Aorta (tissue), 5 donors: ENCODE results near the gene ELOA2. TPM values are rescaled to one million over a fixed set of nuclear protein-coding genes. Genes with fewer than 3 reads are reported as not detected.
"Not testable (repeated sequence)": the region's sequence is repeated elsewhere in the genome, so short reads cannot be mapped to it uniquely, and the experiment has no call there.

Source experiments
- ATAC-seq: fragments of 200-7000 bp; cut with Tn5 transposase; one replicate; pipeline ENCODE4 v1.9.1; 2022; ENCODE audit warnings: moderate library complexity; ENCODE audit not compliant: low FRiP score
- DNase-seq, 2 donors: peaks; one replicate each; pipeline ENCODE4 v3.0.0-alpha.2; 2020
- H3K27ac ChIP-seq, 2 donors: one replicate each; pipeline ENCODE4 v1.5.1; 2013; ENCODE audit warnings: low read length in 2 of 2, mild to moderate bottlenecking in 2 of 2, moderate library complexity in 2 of 2, control low read depth in 1 of 2, inconsistent platforms in 1 of 2, low read depth in 1 of 2
- H3K27me3 ChIP-seq, 2 donors: one replicate each; pipeline ENCODE4 v1.6.1; 2013; ENCODE audit warnings: control low read depth in 1 of 2, low read length in 1 of 2, mild to moderate bottlenecking in 1 of 2, moderate library complexity in 1 of 2; ENCODE audit not compliant: insufficient read depth in 2 of 2, control insufficient read depth in 1 of 2
- H3K36me3 ChIP-seq, 2 donors: one replicate each; pipeline ENCODE4 v1.6.1; 2013; ENCODE audit warnings: control low read depth in 1 of 2, low read length in 1 of 2, mild to moderate bottlenecking in 1 of 2; ENCODE audit not compliant: insufficient read depth in 2 of 2, control insufficient read depth in 1 of 2
- H3K4me1 ChIP-seq, 2 donors: one replicate each; pipeline ENCODE4 v1.6.1; 2013; ENCODE audit warnings: low read length in 2 of 2, control low read depth in 1 of 2, mild to moderate bottlenecking in 1 of 2, moderate library complexity in 1 of 2; ENCODE audit not compliant: insufficient read depth in 2 of 2, control insufficient read depth in 1 of 2
- H3K4me3 ChIP-seq, 2 donors: one replicate each; pipeline ENCODE4 v1.5.1; 2013; ENCODE audit warnings: low read length in 2 of 2, control low read depth in 1 of 2, mild to moderate bottlenecking in 1 of 2
- H3K9me3 ChIP-seq: one replicate; pipeline ENCODE4 v1.6.1; 2013; ENCODE audit warnings: mild to moderate bottlenecking, low read length; ENCODE audit not compliant: control insufficient read depth
- WGBS, 2 donors: extraction: QIAGEN DNeasy Blood & Tissue Kit; methylation state at CpG; one replicate each; pipeline ENCODE4 v1.1.7; 2013; 5-methylcytosine and 5-hydroxymethylcytosine counted together
- intact Hi-C, 2 donors: fragments of 100-400 bp; cut with DNase I; formaldehyde crosslinking; loops; one replicate each; pipeline versions ENCODE4 v1.14.2 to v1.15.0; 2022
- polyA plus RNA-seq, 2 donors: library from polyadenylated mRNA; stranded (reverse); fragments of 200-250 nt; gene quantifications; one replicate each; pipeline ENCODE4 v1.2.3, GENCODE V29; 2013
- total RNA-seq, 2 donors: library from RNA; stranded (reverse); fragmentation: NEBNext Ultra II Directional; extraction: Animal tissue kit (Norgen Biotek cat#: 25700); gene quantifications; one replicate each; pipeline ENCODE4 v1.2.1, GENCODE V29; 2021
- donor health status: healthy with polysubstance abuse.
- donor health status: Bipolar disorder and iron deficiency.
- donor health status: DM: no; HTN: no; CAD: no.
- donor health status: DM: no; HTN: no; CAD: no.
- donor health status: DM: yes; HTN: yes; CAD: no.

Gene ELOA2
- total and polyA plus RNA-seq, 4 donors, result not detected

DNA sequence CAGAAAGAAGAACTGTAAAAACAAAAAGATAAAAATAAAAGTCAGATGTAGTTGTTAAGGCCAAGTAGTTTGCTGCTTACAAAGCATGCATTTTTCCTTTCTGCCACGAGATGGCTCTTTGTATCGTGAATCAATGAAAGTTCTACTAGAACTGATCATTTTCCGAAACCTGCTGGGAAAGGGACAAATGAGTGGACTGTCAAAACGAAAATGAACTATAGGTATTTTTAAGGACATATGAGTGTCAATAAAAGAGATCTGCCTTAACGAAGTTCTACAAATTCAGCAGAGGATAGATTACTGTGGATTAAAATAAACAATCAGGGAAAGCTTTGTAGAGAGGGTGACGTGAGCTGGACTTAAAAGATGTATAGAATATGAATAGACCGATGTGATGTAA is 15.0 kb upstream of the ELOA2 start:
- Histone ChIP-seq H3K27me3 (no peaks in the 10 kb centered on the region), H3K4me3 (no peak overlapping the region), H3K36me3 (no peaks in the 10 kb centered on the region), H3K4me1 (no peaks in the 10 kb centered on the region), H3K27ac (no peak overlapping the region), H3K9me3 (no peaks in the 10 kb centered on the region)
- ATAC-seq, result no peak
- DNase-seq, result no peak
- intact Hi-C loops, result loop anchor here (5.0 kb wide), 2 partner anchors 157 to 697 kb away; no protein-coding TSS in a partner anchor
- 24 to 29% methylated on average over 7 of the region's 7 CpGs for WGBS, 2 donors

DNA sequence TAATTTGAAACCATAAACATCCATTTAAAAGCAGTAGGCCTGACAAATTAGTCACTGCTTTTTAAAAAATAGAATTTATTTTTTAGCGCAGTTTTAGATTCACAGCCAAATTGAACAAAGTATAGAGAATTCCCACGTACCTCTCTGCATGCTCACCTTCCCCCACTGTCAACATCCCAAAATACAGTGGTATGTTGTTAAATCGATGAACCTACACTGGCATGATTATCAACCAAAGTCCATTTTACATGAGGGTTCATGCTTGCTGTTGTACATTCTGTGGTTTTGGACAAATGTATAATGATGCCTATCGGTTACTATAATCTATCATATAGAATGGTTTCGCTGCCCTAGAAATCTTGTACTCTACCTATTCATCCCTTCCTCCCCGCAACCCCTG is 5.6 kb upstream of the ELOA2 start:
- Histone ChIP-seq H3K27ac (no peak overlapping the region), H3K9me3 (no peaks in the 10 kb centered on the region), H3K4me3 (no peak overlapping the region), H3K4me1 (no peaks in the 10 kb centered on the region), H3K27me3 (no peaks in the 10 kb centered on the region), H3K36me3 (no peaks in the 10 kb centered on the region)
- no peak for ATAC-seq
- DNase-seq, result no peak
- intact Hi-C loops, result no loop called here
- WGBS, 2 donors, result 88 to 90% methylated on average over 6 of the region's 6 CpGs

DNA sequence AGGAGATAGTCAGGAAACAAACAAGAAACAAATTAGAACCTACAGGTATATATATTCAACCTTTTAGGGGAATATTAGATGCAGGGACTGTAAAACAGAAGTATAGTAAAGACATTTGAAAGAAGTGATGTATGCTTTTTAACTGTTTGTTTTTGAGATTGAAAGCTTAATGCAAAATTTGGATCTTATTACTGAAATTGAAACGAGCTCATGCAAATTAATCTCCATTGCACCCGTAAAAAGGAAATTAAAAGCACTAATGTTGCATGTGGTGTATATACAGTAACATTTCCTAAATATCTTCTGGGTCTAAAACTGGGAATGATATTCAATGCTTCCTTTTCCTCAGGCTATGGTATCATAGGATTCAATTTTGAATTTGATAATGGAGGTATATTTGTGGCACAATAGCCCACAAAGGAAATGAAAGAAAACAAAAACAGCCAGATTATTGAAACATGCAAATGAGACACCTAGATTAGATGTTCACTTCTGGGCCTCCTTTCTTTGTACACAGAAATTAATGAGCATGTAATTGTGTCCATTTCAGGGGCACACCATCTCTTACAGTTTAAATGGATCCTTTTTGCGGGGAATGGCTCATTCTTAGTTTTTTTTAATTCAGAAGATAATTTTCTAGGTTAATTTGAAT is 1.6 kb upstream of the ELOA2 start:
- ATAC-seq, result no peak

DNA sequence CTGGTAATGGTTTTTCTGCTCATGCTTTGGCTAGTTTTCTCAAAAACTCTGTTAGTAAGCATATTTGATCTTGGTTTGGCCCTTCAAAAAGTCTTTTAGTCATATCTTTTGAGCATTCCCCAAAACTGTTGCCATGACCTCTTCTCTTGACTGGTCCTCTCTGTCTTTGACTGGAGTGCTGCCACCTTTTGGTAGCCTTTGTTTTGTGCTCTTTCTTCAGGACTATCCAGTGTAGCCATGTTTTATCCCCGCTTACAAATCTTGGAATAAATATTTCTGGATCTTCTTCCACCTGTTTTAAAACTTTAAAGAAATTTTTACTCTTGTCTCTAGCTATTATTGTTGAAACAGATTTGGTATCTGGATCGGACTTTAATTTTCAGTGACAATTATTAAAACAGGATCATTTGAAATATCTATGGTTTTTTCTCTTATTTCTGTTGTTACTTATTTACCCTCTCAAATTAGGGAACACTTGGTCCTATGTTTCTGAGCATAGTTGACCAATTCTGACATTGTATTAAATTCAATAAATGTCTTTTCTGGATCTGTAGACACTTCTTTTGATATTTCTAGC is 965 bp upstream of the ELOA2 start:
- no peaks in the 10 kb centered on the region for H3K4me1 ChIP-seq
- H3K27me3 ChIP-seq, result no peaks in the 10 kb centered on the region
- 72 to 75% methylated on average over 2 of the region's 2 CpGs for WGBS, 2 donors
- H3K27ac ChIP-seq, result no peak overlapping the region
- H3K4me3 ChIP-seq, result no peak overlapping the region
- H3K36me3 ChIP-seq, result no peaks in the 10 kb centered on the region
- ATAC-seq, result no peak
- no peak for DNase-seq
- intact Hi-C loops, result no loop called here
- H3K9me3 ChIP-seq, result peaks cover 8% of the 10 kb centered on the region

More for the DNA sequence above, 1.6 kb upstream of the ELOA2 start:
- Histone ChIP-seq H3K36me3 (no peaks in the 10 kb centered on the region), H3K4me3 (no peak overlapping the region), H3K27me3 (no peaks in the 10 kb centered on the region), H3K27ac (no peak overlapping the region), H3K9me3 (peaks cover 8% of the 10 kb centered on the region), H3K4me1 (no peaks in the 10 kb centered on the region)
- no peak for DNase-seq
- intact Hi-C loops, result no loop called here
- 85 to 87% methylated on average over 3 of the region's 3 CpGs for WGBS, 2 donors

DNA sequence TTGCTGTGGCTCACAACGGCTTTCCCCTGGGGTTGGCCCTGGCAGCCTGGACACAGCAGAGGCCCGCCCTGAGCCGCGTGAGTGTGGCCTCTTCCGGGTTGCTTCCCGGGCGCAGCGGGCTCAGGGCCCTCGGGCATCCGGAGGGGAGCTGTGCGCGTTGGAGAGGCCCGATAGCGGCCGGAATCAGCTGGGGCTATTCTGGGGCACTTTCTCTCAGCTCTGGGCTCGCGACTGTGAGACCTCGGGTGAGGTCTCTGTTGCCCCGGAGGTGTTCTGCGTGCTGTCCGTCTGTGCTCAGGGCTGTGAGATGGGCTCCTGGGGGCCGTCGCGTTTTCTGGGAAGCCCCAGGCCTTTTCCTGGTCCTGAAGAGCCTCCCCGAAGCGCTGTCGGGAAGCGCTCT is 830 bp downstream of the ELOA2 start:
- H3K27me3 ChIP-seq, H3K36me3 ChIP-seq, H3K9me3 ChIP-seq, ATAC-seq, H3K4me3 ChIP-seq, DNase-seq, H3K4me1 ChIP-seq, H3K27ac ChIP-seq, intact Hi-C loops: not testable (repeated sequence)
- 91 to 92% methylated on average over 28 of the region's 28 CpGs for WGBS, 2 donors

DNA sequence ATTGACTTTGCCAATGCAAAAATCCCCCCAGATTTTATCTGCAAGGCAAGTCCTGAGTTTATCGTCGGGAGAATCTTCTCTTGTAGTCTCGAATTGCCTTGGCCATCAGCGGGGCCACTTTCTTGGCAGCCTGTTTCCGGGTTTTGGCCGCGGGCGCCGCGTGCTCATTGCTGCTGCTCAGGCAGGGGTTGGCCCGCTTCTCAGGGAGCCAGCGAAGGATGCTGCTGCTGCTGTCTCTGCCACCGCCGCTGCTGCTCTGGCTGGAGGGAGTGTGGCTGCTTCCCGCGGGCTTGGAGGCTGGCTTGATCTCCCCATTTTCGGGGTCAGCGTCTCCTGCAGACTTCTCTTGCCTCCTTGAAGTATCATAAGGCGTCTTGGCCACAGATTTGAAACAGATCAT is 2.5 kb downstream of the ELOA2 start:
- H3K27ac ChIP-seq, result no peak overlapping the region
- no peak overlapping the region for H3K4me3 ChIP-seq
- no peaks in the 10 kb centered on the region for H3K4me1 ChIP-seq
- ATAC-seq (no peak), DNase-seq (no peak)
- H3K9me3 ChIP-seq, result peaks cover 8% of the 10 kb centered on the region
- intact Hi-C loops, result no loop called here
- H3K27me3 ChIP-seq, result no peaks in the 10 kb centered on the region
- no peaks in the 10 kb centered on the region for H3K36me3 ChIP-seq
- WGBS, 2 donors, result 87 to 89% methylated on average over 19 of the region's 19 CpGs

DNA sequence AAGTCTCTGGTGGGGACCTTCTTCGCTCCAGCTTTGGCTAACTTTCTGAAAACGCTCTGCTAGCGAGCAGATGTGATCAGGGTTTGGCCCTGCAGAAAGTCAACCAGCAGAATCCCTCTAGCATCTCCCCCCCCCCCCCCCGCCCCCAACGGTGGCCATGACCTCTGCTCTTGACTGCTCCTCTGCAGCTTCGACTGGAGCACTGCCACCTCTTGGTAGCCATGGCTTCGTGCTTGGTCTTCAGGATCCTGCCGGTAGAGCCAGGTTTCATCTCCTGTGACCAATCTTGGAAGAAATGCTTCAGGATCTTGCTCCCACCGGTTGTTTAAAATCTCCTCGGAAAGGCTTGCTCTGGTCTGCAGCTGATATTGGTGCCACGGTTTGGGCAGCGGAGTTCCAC is 4.5 kb downstream of the ELOA2 start:
- intact Hi-C loops, ATAC-seq, H3K27ac ChIP-seq, H3K27me3 ChIP-seq, H3K36me3 ChIP-seq, DNase-seq, H3K4me1 ChIP-seq, H3K9me3 ChIP-seq, H3K4me3 ChIP-seq: not testable (repeated sequence)
- 93 to 98% methylated on average over 4 to 5 of the region's 12 CpGs for WGBS, 2 donors

DNA sequence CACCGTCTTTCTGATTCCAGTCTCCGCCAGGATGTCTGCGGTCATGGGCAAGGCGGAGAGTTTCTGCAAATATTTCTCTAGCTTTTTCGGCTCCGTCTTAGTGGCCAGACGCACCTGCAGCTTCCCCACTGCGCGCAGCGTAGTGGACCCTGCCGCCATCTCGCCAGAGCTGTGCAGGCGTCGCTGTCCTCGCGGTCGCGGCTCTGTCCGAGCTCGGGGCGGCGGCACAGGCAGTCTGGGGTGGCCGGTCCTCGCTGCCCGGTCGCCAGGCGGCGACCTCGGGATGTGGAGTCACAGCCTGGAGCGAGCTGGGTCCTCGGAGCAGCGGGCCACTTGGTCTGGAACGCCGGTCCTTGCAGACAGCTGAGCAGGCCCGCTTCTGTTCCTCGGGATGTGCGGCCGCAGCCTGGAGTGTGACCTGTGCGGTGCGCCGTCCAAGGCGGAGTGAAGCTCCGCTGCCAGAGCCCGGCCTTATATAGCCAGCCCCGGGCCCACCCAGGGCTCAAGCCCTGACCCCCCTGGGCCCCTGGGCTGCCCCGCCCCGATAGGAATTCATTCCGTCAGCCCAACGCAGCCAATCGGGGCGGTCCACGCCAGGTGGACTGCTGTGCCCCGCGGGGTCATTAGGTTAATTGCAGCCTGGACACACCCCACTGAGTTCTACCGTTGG is 5.6 kb downstream of the ELOA2 start:
- H3K4me3 ChIP-seq, intact Hi-C loops, H3K4me1 ChIP-seq, H3K36me3 ChIP-seq, H3K27me3 ChIP-seq, DNase-seq, H3K9me3 ChIP-seq, H3K27ac ChIP-seq: not testable (repeated sequence)
- peak; percentile 68 for ATAC-seq
- WGBS, 2 donors, result no CpG with 5 or more reads among the region's 55 CpGs

DNA sequence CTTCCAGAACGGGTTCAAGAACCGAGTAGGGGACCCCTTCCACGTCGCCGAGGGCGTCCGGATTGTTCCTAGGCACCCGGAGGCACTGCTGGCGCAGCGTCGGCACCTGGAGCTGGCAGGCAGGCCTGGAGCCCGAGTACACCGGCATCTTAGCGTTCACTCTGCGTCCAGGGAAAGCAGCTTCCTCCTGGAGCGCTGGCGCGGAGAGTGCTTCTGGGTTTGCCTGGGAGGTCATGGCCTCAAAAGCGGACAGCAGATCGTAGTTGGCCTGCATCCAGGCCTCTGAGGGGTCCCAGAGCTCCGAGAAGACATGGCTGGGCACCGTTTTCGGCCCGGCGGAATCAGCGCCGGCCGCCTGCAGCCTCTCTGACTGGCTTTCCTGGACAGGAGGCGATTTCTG is 6.7 kb downstream of the ELOA2 start:
- H3K4me3 ChIP-seq, intact Hi-C loops, H3K36me3 ChIP-seq, H3K9me3 ChIP-seq, H3K27ac ChIP-seq, H3K27me3 ChIP-seq, ATAC-seq, H3K4me1 ChIP-seq: not testable (repeated sequence)
- peak in 1 of 2 donors; percentile 68 for DNase-seq
- WGBS, 2 donors, result 92 to 93% methylated on average over 5 to 9 of the region's 29 CpGs
